ENCODE data around the gene IL17RD.

DNA sequence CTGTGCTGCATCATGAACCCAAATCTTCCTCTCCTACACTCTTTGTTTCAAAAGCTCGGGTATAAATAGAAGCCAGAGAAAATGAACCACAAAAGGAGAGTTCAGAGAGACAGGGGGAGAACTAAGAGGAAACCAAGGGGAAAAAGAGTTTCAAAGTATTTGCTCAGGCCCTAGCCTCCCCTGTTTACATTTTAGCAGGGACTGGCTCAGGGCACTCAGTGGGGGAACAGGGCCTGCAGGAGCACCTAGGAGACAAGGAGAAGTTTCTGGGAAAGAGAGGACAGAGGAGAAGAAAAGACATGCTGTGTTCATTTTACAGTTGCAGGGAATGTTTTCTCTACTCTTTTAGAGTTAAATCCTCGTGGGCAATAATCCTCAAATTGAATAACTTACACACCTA, 8.5 kb upstream of the IL17RD start:
- TF ChIP-seq EZH2phosphoT487 (IDR thresholded peaks at IDR 0.05; ENCODE audit: insufficient read depth, low read depth) (no peak), EZH2 (IDR thresholded peaks at IDR 0.05; ENCODE audit: insufficient read depth, poor library complexity, severe bottlenecking) (no peak)

Measured in GM23248 (cell line).